PC-9 (cell line): ENCODE results near the gene MICALL1.

Experiments used
- CTCF ChIP-seq: fragments of 200-600 bp; sonication (generic); conservative IDR thresholded peaks from 2 replicates; pipeline ENCODE4 v1.6.1; 2017; ENCODE audit warnings: mixed run types, antibody characterized with exemption, mild to moderate bottlenecking, moderate library complexity
- EZH2 ChIP-seq: fragments of 200-600 bp; sonication (generic); IDR thresholded peaks from 2 replicates; pipeline ENCODE4 v1.8.0; 2017; ENCODE audit warnings: antibody characterized with exemption, low read depth

- no peak for TF ChIP-seq CTCF
- no peak for TF ChIP-seq EZH2
Observed at GRCh38 chr22:37932401-37932800, 26.3 kb downstream of the MICALL1 start.
